ENCODE results near the gene AOC1. TPM values are rescaled to one million over a fixed set of nuclear protein-coding genes. Genes with fewer than 3 reads are reported as not detected.

The AOC1 gene
- total and polyA plus RNA-seq, 4 donors = 0.01 to 0.08 TPM; not detected in 2

- TF ChIP-seq TAF1 (conservative IDR thresholded peaks at IDR 0.05) = no peak
- TF ChIP-seq RXRA (IDR thresholded peaks at IDR 0.05) = no peak
- TF ChIP-seq ZBTB33 (IDR thresholded peaks at IDR 0.05) = no peak
- no peak for TF ChIP-seq ATF3 (IDR thresholded peaks at IDR 0.05)
- no peak for TF ChIP-seq RAD21 (IDR thresholded peaks at IDR 0.05)
- TF ChIP-seq FOXA2 (IDR thresholded peaks at IDR 0.05) = no peak
- no peak for TF ChIP-seq FOXA1 (IDR thresholded peaks at IDR 0.05)
- TF ChIP-seq JUND (IDR thresholded peaks at IDR 0.05) = no peak
- no peak for TF ChIP-seq YY1 (IDR thresholded peaks at IDR 0.05)
- no peak for TF ChIP-seq HNF4G (IDR thresholded peaks at IDR 0.05)
- TF ChIP-seq CTCF (IDR thresholded peaks at IDR 0.05; ENCODE audit: low read depth, low read length, missing input control) = no peak
- no peak for TF ChIP-seq MAX (IDR thresholded peaks at IDR 0.05)
- TF ChIP-seq GABPA (IDR thresholded peaks at IDR 0.05 in 1 of 2, conservative IDR thresholded peaks at IDR 0.05 in 1 of 2) = no peak
- no peak for TF ChIP-seq REST (IDR thresholded peaks at IDR 0.05)
- peaks cover 0 to 3% (median 0%) of the 10 kb centered on the region in 4 donors for H3K36me3 ChIP-seq (ENCODE audit: control insufficient read depth in 4 of 4, insufficient read depth in 3 of 4, low read depth in 1 of 4, low read length in 3 of 4)
- DNase-seq (ENCODE audit: low spot score) = peak; percentile 30
- no peak overlapping the region for H3K9ac ChIP-seq (ENCODE audit: low read depth in 1 of 2, low read length in 2 of 2)
- no peaks in the 10 kb centered on the region for H3K27me3 ChIP-seq (ENCODE audit: control insufficient read depth in 4 of 4, insufficient read depth in 4 of 4, low read length in 3 of 4)
- H3K27ac ChIP-seq (ENCODE audit: low read depth in 1 of 2, low read length in 2 of 2) = no peak overlapping the region
- no peak overlapping the region for H3K4me3 ChIP-seq (ENCODE audit: low read depth in 1 of 3, low read length in 3 of 3)
- H3K4me1 ChIP-seq (ENCODE audit: control insufficient read depth in 4 of 4, insufficient read depth in 4 of 4, low read length in 3 of 4) = no peaks in the 10 kb centered on the region
- H3K9me3 ChIP-seq (ENCODE audit: control insufficient read depth in 4 of 4, low read length in 3 of 4) = no peaks in the 10 kb centered on the region
- WGBS = 93% methylated on average over 26 of the region's 26 CpGs
Observed at GRCh38 chr7:150856303-150857275, 4.3 kb downstream of the AOC1 start.

All from liver (tissue), 9 donors.